ENCODE results near the gene FES.

DNA sequence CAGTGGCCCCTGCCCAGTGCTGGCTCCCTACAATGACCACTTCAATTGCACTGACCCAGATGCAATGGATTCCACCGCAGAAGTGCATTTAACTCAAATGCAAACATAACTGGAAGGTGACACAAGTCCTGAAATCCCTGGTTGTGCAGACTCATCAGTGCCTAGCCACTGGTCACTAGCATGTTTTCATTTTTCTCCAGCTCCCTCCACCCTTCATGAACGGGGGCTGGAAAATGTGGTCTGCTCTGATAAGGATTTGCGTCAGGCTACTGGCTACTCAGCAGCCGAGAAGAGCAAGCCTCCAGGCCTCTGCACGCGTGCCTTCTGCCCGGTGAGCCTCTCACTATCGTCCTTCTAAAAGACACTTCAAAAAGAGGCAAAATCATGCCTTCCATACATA, 43.4 kb upstream of the FES start:
- TF ChIP-seq TAF1 (IDR thresholded peaks at IDR 0.05; ENCODE audit: borderline replicate concordance, insufficient read depth, low read length) (no peak), POLR2AphosphoS5 (IDR thresholded peaks at IDR 0.05; ENCODE audit: low read depth, low read length) (no peak), SIN3A (IDR thresholded peaks at IDR 0.05; ENCODE audit: borderline replicate concordance, insufficient read depth, low read length) (no peak), FOXP2 (optimal IDR thresholded peaks at IDR 0.05; ENCODE audit: borderline replicate concordance, extremely low read depth, extremely low read length, insufficient read depth) (no peak)
- TF ChIP-seq, protein P1, sequence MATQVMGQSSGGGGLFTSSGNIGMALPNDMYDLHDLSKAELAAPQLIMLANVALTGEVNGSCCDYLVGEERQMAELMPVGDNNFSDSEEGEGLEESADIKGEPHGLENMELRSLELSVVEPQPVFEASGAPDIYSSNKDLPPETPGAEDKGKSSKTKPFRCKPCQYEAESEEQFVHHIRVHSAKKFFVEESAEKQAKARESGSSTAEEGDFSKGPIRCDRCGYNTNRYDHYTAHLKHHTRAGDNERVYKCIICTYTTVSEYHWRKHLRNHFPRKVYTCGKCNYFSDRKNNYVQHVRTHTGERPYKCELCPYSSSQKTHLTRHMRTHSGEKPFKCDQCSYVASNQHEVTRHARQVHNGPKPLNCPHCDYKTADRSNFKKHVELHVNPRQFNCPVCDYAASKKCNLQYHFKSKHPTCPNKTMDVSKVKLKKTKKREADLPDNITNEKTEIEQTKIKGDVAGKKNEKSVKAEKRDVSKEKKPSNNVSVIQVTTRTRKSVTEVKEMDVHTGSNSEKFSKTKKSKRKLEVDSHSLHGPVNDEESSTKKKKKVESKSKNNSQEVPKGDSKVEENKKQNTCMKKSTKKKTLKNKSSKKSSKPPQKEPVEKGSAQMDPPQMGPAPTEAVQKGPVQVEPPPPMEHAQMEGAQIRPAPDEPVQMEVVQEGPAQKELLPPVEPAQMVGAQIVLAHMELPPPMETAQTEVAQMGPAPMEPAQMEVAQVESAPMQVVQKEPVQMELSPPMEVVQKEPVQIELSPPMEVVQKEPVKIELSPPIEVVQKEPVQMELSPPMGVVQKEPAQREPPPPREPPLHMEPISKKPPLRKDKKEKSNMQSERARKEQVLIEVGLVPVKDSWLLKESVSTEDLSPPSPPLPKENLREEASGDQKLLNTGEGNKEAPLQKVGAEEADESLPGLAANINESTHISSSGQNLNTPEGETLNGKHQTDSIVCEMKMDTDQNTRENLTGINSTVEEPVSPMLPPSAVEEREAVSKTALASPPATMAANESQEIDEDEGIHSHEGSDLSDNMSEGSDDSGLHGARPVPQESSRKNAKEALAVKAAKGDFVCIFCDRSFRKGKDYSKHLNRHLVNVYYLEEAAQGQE (IDR thresholded peaks at IDR 0.05; ENCODE audit: insufficient read depth in 1 of 2, low read depth in 2 of 2, low read length in 2 of 2), result no peak
